Stimulated activated naive CD4-positive, alpha-beta T cell (primary cell): ENCODE measurements around the gene TGFB2.

ENCODE experiments used
- DNase-seq, 6 experiments: peaks; one replicate each; lab custom pipeline; 2025; lab: John Stamatoyannopoulos, UW

TGFB2 gene

DNA sequence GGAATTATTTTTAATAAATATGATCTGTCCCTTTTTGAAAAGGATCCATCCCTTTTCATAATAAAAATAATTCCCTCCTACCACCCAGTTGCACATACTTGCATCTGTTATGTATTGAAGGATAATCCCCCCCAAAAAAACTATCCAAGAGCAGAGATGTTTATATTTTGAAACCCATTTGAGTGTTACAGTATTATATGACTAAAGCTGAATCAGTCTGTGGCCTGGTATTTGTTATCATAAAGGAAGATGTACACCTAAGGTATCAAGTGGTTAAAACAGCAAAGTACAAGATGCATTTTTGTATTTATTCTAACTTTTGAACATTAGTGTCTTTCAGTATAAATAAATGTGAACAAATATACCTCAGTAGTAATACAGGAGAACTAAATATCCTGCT, 12.7 kb upstream of the TGFB2 start:
- no peak for DNase-seq

DNA sequence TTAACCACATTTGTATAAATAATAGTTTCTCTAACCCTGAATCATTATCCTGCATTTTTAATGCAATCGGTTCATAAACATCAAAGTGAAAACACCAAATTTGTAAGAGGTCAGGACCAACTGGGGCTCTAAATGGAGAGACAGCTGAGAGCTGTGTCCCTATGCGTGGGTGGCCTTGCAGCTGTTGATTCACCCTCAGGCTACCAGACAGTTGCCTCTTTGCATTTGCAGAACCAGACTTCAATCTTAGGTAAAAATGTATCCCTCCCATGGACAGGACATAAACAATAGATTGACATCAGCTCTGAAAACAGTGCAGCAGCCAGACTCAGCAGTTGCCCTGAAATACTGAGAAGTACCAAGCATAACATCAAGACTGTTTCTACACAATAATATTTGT, 8.8 kb upstream of the TGFB2 start:
- no peak for DNase-seq

DNA sequence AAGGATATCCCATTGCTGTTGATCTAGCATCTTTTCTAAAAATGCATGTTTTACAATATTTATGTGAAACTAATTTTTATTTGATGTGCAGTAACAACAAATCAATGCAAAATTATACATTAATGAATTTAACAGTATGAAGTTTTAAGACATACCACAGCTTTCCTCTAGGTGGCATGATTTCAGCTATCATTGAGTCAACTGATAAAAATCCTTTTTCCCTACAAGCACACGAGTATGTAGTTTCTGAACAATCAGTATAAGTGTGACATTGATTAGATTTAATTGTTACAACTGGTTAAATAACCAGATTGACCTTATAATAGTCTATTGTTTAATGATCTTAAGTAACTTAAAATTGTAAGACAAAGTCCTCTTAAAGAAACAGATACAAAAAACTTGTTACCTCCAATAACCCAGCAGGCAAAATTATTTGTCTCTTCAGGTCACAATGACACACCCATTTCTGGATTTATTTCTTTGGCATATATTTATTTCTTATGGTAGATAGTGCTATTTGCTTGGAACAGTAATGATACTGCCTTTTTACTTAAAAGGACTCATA, 5.8 kb upstream of the TGFB2 start:
- DNase-seq = no peak

DNA sequence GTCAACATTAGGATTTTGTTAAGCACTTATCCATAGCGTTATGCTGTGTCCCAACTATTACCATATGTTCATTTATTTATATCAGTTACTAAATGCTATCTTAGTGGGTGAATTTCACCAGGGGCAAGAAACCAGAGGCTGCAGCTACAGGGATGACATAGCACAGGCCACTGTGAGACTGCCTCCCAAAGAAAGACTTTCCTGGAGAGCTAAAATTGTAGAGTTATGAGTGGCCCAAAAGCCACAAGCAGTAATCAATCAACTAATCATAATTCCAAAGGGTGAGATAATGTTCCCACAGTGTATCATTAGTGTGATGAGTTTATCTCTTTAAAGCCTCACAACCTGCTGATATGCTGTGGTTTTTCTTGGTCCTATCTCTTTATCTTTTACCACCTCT, 3.8 kb upstream of the TGFB2 start:
- no peak for DNase-seq

DNA sequence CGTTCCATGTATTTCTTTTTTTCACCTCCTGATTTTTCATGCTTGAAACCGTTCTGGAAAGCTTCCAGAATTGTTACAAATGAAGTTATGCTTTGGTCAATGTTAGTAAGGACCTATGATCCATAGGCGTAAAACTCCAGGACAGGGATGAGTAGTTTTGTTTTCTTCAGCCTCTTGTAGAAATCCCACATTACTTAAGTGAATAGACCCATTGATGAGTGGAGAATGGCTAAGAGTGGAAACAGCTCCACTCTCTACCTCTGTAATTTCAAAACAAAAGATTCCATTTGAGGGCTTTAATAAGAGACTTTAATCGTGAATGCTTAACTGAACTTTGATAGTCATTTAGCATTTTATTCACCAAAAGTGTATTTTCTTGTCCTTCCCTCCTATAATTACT, 3.0 kb upstream of the TGFB2 start:
- DNase-seq = no peak

DNA sequence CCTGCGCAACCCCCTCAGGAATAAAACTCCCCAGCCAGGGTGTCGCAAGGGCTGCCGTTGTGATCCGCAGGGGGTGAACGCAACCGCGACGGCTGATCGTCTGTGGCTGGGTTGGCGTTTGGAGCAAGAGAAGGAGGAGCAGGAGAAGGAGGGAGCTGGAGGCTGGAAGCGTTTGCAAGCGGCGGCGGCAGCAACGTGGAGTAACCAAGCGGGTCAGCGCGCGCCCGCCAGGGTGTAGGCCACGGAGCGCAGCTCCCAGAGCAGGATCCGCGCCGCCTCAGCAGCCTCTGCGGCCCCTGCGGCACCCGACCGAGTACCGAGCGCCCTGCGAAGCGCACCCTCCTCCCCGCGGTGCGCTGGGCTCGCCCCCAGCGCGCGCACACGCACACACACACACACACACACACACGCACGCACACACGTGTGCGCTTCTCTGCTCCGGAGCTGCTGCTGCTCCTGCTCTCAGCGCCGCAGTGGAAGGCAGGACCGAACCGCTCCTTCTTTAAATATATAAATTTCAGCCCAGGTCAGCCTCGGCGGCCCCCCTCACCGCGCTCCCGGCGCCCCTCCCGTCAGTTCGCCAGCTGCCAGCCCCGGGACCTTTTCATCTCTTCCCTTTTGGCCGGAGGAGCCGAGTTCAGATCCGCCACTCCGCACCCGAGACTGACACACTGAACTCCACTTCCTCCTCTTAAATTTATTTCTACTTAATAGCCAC, 696 bp downstream of the TGFB2 start:
- DNase-seq = peak in 3 of 6 experiments; percentile 16 to 33 (median 32)

DNA sequence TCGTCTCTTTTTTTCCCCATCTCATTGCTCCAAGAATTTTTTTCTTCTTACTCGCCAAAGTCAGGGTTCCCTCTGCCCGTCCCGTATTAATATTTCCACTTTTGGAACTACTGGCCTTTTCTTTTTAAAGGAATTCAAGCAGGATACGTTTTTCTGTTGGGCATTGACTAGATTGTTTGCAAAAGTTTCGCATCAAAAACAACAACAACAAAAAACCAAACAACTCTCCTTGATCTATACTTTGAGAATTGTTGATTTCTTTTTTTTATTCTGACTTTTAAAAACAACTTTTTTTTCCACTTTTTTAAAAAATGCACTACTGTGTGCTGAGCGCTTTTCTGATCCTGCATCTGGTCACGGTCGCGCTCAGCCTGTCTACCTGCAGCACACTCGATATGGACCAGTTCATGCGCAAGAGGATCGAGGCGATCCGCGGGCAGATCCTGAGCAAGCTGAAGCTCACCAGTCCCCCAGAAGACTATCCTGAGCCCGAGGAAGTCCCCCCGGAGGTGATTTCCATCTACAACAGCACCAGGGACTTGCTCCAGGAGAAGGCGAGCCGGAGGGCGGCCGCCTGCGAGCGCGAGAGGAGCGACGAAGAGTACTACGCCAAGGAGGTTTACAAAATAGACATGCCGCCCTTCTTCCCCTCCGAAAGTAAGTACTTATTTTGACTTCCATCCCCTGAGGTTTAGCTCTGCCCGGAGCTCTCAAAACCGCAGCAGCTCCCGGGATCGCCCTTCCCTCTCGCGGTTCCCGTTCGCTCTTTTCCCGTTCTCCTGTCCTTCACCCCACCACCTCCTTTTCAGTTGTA, 1.5 kb downstream of the TGFB2 start:
- DNase-seq = peak in 1 of 6 experiments; percentile 8

DNA sequence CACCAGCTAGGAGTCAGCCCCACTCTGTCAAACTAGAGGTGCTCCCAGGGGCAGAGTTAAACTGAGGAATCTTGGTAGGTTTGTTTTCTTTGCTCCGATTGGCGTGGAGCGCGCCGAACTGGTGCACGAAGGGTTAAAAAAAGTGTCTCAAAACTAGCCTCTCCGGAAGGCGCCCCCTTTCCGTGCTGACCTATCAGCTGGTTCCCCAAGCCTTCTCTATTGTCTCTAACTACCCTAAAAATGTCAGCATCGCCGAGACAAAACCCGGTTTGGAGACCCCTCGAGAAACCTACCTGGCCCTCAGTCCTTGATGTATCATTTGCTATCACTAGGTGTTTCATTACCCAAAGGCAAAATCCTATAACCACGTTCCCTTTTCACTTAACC, 2.2 kb downstream of the TGFB2 start:
- DNase-seq = no peak

DNA sequence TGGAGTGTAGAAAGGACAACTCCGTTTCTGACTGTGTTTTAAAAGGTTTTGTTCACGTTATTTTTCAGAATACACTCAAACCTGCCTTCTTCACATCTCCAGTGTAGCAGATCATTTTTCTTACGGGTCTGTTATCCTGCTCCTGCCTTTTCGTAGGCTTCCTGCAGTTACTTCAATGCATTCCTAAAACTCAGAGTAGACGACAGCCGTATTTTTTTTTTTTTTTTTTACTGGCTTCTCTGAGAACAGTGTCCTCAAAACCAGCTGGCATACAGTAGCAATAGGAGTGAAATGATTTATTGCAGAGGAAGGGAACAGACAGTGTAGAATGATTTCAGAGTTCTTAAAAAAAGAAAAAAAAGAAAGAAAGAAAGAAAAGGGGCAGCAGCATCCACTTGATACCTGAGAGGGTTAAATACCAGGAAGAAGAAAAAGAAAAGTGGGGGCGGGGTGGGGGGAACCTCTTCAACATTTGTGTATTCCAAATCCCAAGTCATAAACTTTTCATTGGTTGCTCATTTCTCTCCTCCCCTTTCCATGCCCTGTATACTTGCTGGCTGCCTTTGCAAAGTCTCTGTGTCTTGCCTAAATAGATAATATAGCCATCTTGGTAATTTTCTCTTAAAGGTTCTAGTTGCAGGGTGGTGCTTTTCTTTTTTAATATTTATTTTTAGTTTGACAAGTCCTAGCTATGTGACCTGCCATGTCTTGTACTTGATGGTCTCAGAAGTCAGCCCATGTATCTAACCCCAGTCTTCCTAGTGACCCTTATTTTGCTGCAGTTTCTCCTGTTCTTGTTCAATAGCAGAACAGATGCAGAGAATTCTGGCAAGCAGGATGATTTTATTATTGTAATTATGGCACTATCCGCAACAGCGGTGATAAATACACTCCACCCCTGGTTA, 2.8 kb downstream of the TGFB2 start:
- DNase-seq = no peak

DNA sequence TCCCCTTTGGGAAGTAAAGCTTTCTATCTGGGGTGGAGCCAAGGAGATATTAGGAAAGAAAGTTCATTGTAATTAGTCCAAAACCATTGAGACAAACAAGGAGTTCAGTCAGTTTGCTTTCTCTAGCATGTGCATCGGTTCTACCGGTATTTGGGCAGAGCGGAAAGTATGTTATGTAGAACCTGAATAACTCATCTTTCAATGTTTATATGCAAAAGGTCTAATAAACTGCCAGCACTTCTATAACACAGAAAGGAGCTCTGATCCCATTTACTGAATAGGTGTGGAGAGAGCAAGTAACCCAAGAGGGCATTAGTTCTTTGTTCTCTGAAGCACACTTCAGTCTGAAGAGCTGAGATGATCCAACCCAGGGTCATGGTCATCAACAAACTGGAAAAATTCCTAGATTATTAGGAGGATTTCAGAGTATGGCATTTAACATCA, 3.5 kb downstream of the TGFB2 start:
- no peak for DNase-seq

DNA sequence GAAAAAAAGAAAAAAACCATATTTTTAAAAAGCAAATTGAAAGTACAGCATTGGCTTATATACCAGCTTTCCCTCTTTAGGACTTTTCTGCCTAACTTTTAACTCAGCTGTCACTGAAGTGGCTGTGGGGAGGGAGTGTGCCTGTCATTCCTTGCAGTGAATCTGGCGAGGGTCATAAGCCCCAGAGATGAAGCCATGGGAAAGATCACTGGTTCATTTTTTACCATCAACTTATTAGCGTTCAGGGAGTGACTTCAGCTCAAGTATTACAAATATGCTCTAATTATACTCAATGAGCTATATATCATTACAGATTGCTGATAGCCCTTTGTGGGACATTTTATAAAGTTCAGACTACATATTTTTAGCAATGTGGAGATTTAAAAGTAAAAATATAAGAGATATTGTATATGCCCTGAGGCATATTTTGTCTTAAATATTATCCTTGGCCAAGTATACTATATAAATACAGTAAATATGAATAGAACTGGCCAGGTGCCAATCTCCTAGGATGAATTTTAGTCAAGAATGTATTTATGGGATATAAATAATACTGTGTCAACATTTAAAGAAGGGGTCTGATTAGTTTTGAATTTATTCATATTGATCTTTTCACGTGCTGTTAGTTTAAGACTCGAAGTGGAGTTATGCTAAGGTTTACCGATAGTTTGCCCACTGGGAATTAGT, 4.4 kb downstream of the TGFB2 start:
- DNase-seq = no peak

DNA sequence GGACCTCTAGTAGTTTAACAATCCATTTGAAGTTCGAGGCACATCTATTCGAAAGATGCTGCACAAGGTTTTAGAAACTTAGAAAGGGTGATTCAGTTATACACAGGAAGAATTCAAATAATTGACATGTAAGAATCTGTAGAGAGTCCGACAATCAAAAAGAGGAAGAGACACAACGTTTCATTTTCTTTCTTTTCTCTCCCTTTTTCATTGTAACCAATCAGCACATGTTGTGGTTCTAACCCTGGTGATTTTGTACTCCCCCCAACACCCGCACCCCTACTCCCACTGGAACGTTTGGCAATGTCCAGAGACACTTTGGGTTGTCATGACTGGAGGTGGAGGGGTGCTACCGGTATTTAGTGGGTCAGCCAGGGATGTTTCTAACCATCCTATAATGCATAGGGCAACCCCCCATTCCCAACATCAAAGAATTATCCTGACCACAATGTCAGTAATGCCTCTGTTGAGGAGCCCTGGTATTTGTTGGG, 4.9 kb downstream of the TGFB2 start:
- no peak for DNase-seq

DNA sequence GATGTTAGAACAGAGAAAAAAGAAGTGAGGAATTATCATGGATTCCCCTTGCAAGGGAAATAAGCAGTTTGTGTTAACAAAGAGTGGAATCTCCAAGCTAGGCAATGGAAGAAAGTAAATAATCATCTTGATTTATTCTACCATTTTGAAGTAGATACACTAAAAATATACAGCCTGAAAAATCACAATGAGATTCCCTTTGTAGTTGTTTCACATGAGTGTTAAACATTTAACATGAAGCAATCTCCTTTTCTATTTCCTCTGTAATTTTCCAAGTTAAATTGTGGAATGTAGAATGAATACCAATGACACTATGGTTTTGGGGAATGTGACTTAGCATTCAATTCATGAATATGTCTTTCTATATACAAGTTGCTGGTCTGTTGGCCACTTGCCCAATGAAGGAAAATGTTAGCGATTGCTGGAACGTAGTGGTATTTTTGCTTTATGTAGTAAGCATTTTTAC, 5.7 kb downstream of the TGFB2 start:
- DNase-seq = no peak

DNA sequence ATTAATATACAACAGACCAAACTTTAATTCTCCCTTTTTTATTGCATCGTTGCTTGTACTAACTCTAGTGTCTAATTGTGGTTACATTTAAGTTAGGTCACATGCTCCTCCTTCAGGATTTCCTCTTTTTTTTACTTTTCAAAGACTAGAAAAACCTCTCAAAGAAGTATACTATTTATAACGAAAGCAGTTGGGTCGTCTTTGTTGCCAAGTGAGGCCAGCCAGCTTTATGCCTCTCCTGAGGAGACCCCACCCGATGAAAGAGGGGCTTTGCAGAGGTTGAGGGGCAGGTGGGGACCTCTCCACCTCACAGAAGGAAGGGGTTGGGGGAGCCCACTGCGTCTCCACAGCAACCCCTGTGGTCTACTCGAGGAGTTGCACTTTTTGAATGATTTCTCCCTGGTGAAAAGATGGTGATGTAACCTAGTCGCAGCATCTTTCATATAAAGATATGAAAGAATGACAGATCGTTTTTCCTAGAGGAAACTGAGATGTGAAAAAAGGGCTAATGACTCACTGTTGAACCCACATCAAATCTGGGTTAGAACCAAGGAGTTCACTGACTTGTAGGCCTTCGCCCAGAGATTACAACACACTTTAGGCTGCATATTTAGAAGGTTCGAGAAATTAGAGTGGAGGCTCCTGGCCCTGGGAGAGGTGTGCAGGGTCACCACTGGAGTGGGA, 6.4 kb downstream of the TGFB2 start:
- DNase-seq = peak in 2 of 6 experiments; percentile 35 to 39

DNA sequence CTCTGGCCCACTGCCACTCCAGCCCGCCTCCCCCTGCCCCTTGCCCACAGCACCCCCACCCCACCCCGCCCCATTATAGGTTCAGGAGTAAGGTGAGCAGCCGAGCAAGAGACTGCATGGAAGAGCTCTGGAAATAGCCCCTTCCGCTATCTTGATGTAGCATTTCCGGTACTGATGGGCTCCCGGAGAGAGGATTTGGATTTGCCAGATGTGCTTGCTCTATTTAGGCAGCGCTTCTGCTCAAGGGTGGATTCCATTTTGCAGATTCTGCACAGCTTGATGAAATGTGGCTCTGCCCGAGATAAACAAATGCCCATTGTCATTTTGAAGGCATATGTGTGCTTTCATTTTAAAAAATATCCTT, 6.9 kb downstream of the TGFB2 start:
- DNase-seq = no peak

DNA sequence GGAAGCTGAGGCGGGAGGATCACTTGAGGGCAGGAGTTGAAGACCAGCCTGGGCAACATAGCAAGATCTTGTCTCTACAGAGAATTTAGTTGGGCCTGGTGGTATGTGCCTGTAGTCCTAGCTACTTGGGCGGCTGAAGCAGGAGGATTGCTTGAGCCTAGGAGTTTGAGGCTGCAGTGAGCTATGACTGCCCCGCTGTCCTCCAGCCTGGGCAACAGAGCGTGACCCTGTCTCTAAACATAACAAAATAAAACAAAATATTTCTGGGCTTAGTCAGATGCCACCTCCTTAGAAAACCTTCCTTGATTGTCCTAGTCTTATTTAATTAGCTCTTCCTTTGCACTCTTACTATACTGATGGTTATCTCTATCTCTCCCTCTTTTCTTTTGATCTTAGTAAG, 8.5 kb downstream of the TGFB2 start:
- DNase-seq = no peak

DNA sequence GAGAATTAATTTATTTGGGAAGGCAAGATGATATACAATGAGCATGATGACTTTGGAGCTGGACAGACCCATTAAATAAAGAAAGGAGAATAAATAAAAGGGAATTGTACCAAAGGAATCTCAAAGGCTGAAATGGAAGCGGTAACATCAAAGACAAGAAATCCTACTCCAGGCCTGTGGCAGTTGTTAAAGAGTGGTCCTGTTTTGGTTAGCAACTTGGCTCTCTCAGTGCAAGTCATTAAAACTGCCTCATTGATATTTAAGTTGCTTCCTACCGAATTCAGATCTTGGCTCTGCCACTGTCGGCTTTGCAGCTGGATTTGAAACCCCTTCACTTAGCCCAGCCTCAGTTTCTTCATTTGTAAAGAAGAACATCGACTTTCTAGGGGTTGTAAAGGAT, 10.1 kb downstream of the TGFB2 start:
- DNase-seq = no peak

DNA sequence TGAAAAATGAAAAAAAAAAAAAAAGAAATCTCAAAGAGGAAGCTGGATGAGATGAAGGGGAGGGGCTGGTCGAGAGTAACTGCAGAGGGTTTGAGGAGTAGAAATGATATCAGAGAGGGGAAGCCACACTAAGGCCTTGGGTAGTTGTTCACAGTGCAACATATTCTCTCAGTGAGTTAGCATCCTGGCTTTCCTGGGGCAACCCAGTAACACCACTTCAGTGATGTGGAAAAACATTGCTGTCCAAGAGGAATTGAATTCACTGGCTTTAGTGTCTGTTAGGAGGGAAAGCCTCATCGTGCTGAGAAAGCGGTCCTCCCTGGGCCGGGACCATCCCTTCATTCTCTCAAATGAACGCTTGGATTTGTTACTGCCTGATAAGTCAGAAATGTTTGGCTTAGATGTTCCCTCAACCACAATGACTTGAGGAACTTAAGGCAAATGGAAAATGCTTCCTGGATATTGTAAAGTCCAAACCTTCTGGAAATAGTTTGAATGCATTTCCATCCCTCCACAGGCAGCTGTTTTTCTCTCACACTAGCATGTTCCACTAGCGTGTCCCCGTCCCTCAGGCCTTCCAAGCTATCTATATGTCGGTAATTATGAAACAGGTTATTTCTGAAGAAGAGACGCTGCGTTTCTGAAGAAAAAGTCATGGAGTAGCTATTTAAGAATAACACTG, 12.2 kb downstream of the TGFB2 start:
- no peak for DNase-seq

DNA sequence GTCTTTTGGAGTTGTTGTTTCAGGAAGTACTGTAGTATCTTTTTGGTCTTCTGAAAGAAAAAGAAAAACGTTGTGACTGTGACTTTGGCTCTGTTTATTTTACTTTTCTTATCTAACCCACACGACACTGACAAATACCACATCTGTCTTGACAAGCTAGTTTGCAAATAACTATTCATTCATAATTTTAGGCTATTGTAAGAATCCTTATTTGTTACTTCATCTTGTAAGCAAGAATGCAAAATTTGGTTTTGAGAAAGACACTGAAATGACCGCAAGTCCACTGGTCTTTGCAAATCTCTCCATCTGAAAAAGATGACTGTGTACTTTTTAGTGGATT, 12.7 kb downstream of the TGFB2 start:
- no peak for DNase-seq
